Neuronal stem cell (in vitro differentiated cells): Measurements from ENCODE around the gene SH3D19.

Source experiments
- DNase-seq: peaks from one replicate; pipeline ENCODE4 v3.0.0-alpha.2; 2013; ENCODE audit warnings: low spot score
- H2AFZ ChIP-seq: one replicate; pipeline ENCODE4 v1.6.1; 2013; ENCODE audit warnings: mild to moderate bottlenecking, low read length, inconsistent platforms
- H2AK5ac ChIP-seq: 2 replicates; pipeline ENCODE4 v1.6.1; 2013; ENCODE audit warnings: low read depth, mild to moderate bottlenecking, inconsistent platforms, low read length, moderate library complexity, mixed read lengths
- H2BK120ac ChIP-seq: 2 replicates; pipeline ENCODE4 v1.6.1; 2013; ENCODE audit warnings: low read depth, mild to moderate bottlenecking, inconsistent platforms, low read length, moderate library complexity, mixed read lengths
- H2BK12ac ChIP-seq: one replicate; pipeline ENCODE4 v1.6.1; 2013; ENCODE audit warnings: low read length, inconsistent platforms
- H2BK15ac ChIP-seq: 2 replicates; pipeline ENCODE4 v1.6.1; 2013; ENCODE audit warnings: mild to moderate bottlenecking, low read length, inconsistent platforms, mixed read lengths
- H2BK5ac ChIP-seq: one replicate; pipeline ENCODE4 v1.6.1; 2013; ENCODE audit warnings: inconsistent platforms, mild to moderate bottlenecking, low read length, moderate library complexity
- H3K14ac ChIP-seq: one replicate; pipeline ENCODE4 v1.6.1; 2013; ENCODE audit warnings: low read length, inconsistent platforms
- H3K18ac ChIP-seq: 2 replicates; pipeline ENCODE4 v1.6.1; 2013; ENCODE audit warnings: low read length, inconsistent platforms
- H3K23ac ChIP-seq: 2 replicates; pipeline ENCODE4 v1.6.1; 2013; ENCODE audit warnings: low read depth, mild to moderate bottlenecking, mixed read lengths, low read length, inconsistent platforms; ENCODE audit not compliant: poor library complexity
- H3K27ac ChIP-seq: replicated peaks from 3 replicates; pipeline ENCODE4 v1.5.1; 2013; ENCODE audit warnings: low read length, inconsistent platforms
- H3K27me3 ChIP-seq, 3 experiments: 2 replicates each; pipeline ENCODE4 v1.6.1; 2013; ENCODE audit warnings: low read length in 3 of 3, mild to moderate bottlenecking in 2 of 3, inconsistent platforms in 1 of 3, low read depth in 1 of 3, mixed read lengths in 1 of 3, moderate library complexity in 1 of 3; ENCODE audit not compliant: control insufficient read depth in 3 of 3, insufficient read depth in 3 of 3
- H3K36me3 ChIP-seq, 2 donors: replicated peaks in 1 of 2; 2 replicates each; pipeline ENCODE4 v1.6.1; 2013; ENCODE audit warnings: low read length in 2 of 2; ENCODE audit not compliant: control insufficient read depth in 2 of 2, insufficient read depth in 2 of 2
- H3K4ac ChIP-seq: 2 replicates; pipeline ENCODE4 v1.6.1; 2013; ENCODE audit warnings: inconsistent platforms, mild to moderate bottlenecking, low read length, moderate library complexity
- H3K4me1 ChIP-seq, 2 donors: 1 replicate in 1 of 2; 2 replicates in 1 of 2; pipeline ENCODE4 v1.6.1; 2013; ENCODE audit warnings: low read length in 2 of 2, low read depth in 1 of 2; ENCODE audit not compliant: control insufficient read depth in 2 of 2, insufficient read depth in 1 of 2
- H3K4me2 ChIP-seq: one replicate; pipeline ENCODE4 v1.6.1; 2013; ENCODE audit warnings: mild to moderate bottlenecking, low read length, inconsistent platforms; ENCODE audit not compliant: insufficient read depth, poor library complexity, severe bottlenecking
- H3K4me3 ChIP-seq, 2 donors: 2 replicates each; pipeline ENCODE4 v1.5.1; 2013; ENCODE audit warnings: low read length in 2 of 2, mild to moderate bottlenecking in 2 of 2, inconsistent platforms in 1 of 2, moderate library complexity in 1 of 2
- H3K79me1 ChIP-seq: one replicate; pipeline ENCODE4 v1.6.1; 2013; ENCODE audit warnings: low read depth, mild to moderate bottlenecking, inconsistent platforms, low read length, moderate library complexity
- H3K9ac ChIP-seq: one replicate; pipeline ENCODE4 v1.6.1; 2013; ENCODE audit warnings: mild to moderate bottlenecking, low read depth, low read length, inconsistent platforms; ENCODE audit not compliant: poor library complexity
- H3K9me3 ChIP-seq, 2 donors: replicated peaks in 1 of 2; 2 replicates each; pipeline versions ENCODE3 to v1.6.1; 2013; ENCODE audit warnings: low read length in 2 of 2, mild to moderate bottlenecking in 2 of 2, inconsistent platforms in 1 of 2, low read depth in 1 of 2, mixed read lengths in 1 of 2, moderate library complexity in 1 of 2; ENCODE audit not compliant: control insufficient read depth in 2 of 2, insufficient read depth in 1 of 2
- H4K8ac ChIP-seq: one replicate; pipeline ENCODE4 v1.6.1; 2013; ENCODE audit warnings: low read depth, mild to moderate bottlenecking, inconsistent platforms, low read length, moderate library complexity
- H4K91ac ChIP-seq: one replicate; pipeline ENCODE4 v1.6.1; 2013; ENCODE audit warnings: low read length, low read depth, mild to moderate bottlenecking, inconsistent platforms; ENCODE audit not compliant: poor library complexity
- WGBS, 2 donors: extraction: QIAGEN DNeasy Blood & Tissue Kit; methylation state at CpG; one replicate each; pipeline ENCODE4 v1.1.7; 2013; ENCODE audit warnings: missing lambda C conversion rate in 2 of 2, mixed read lengths in 1 of 2; ENCODE audit not compliant: insufficient read length in 2 of 2, insufficient replicate concordance in 1 of 2; ENCODE audit errors: extremely low coverage in 2 of 2; 5-methylcytosine and 5-hydroxymethylcytosine counted together

Gene SH3D19

GRCh38 chr4:151206241-151207005 lies 119.0 kb downstream of the SH3D19 start:
- Histone ChIP-seq H3K79me1 (no peaks in the 10 kb centered on the region), H3K4ac (no peak overlapping the region), H3K27me3 (no peaks in the 10 kb centered on the region), H2BK120ac (no peak overlapping the region), H3K9me3 (no peaks in the 10 kb centered on the region), H3K4me3 (no peak overlapping the region), H3K27ac (no peak overlapping the region), H3K4me2 (no peak overlapping the region), H3K23ac (no peak overlapping the region), H4K8ac (peak overlapping the region; percentile 43), H2BK5ac (no peak overlapping the region), H2BK12ac (no peak overlapping the region), H3K4me1 (peaks cover 0 to 8% of the 10 kb centered on the region in 2 donors), H4K91ac (no peak overlapping the region), H3K14ac (no peak overlapping the region), H2BK15ac (no peak overlapping the region), H3K9ac (no peak overlapping the region), H3K18ac (no peak overlapping the region), H2AFZ (no peak overlapping the region), H3K36me3 (no peaks in the 10 kb centered on the region), H2AK5ac (no peak overlapping the region)
- DNase-seq: no peak
- WGBS, 2 donors: no CpG with 5 or more reads among the region's 3 CpGs

GRCh38 chr4:151205722-151206121 lies 119.7 kb downstream of the SH3D19 start:
- H3K23ac ChIP-seq: no peak overlapping the region
- H3K4me2 ChIP-seq: no peak overlapping the region
- H2AK5ac ChIP-seq: no peak overlapping the region
- WGBS, 2 donors: no CpG with 5 or more reads among the region's 1 CpG
- no peak overlapping the region for H2BK120ac ChIP-seq
- H3K9me3 ChIP-seq: no peaks in the 10 kb centered on the region
- H3K4me3 ChIP-seq: no peak overlapping the region
- no peak overlapping the region for H3K9ac ChIP-seq
- no peak overlapping the region for H2AFZ ChIP-seq
- H3K27me3 ChIP-seq: no peaks in the 10 kb centered on the region
- DNase-seq: no peak
- H4K8ac ChIP-seq: no peak overlapping the region
- no peak overlapping the region for H2BK12ac ChIP-seq
- H3K79me1 ChIP-seq: no peaks in the 10 kb centered on the region
- no peak overlapping the region for H3K27ac ChIP-seq
- H3K14ac ChIP-seq: no peak overlapping the region
- no peak overlapping the region for H2BK15ac ChIP-seq
- H3K4me1 ChIP-seq: peaks cover 0 to 8% of the 10 kb centered on the region in 2 donors
- H3K4ac ChIP-seq: no peak overlapping the region
- H4K91ac ChIP-seq: no peak overlapping the region
- no peak overlapping the region for H3K18ac ChIP-seq
- no peak overlapping the region for H2BK5ac ChIP-seq
- H3K36me3 ChIP-seq: no peaks in the 10 kb centered on the region

- no peaks in the 10 kb centered on the region for H3K79me1 ChIP-seq
- H3K27me3 ChIP-seq: no peaks in the 10 kb centered on the region
- H3K4me1 ChIP-seq: peaks cover 0 to 8% of the 10 kb centered on the region in 2 donors
- H3K14ac ChIP-seq: no peak overlapping the region
- whole genome bisulfite sequencing, 2 donors: no CpG with 5 or more reads among the region's 10 CpGs
- H3K23ac ChIP-seq: no peak overlapping the region
- no peak overlapping the region for H3K4ac ChIP-seq
- no peak overlapping the region for H3K27ac ChIP-seq
- no peak overlapping the region for H2BK5ac ChIP-seq
- H3K4me2 ChIP-seq: no peak overlapping the region
- H2AK5ac ChIP-seq: no peak overlapping the region
- H3K4me3 ChIP-seq: no peak overlapping the region
- no peaks in the 10 kb centered on the region for H3K9me3 ChIP-seq
- no peak for DNase-seq
- H2BK12ac ChIP-seq: no peak overlapping the region
- H3K18ac ChIP-seq: no peak overlapping the region
- H2BK120ac ChIP-seq: no peak overlapping the region
- no peak overlapping the region for H2BK15ac ChIP-seq
- no peaks in the 10 kb centered on the region for H3K36me3 ChIP-seq
- no peak overlapping the region for H3K9ac ChIP-seq
- no peak overlapping the region for H4K8ac ChIP-seq
- H2AFZ ChIP-seq: no peak overlapping the region
- H4K91ac ChIP-seq: no peak overlapping the region
These were observed 120.4 kb downstream of the SH3D19 start for GRCh38 chr4:151204925-151205524.

GRCh38 chr4:151202851-151203455 lies 122.5 kb downstream of the SH3D19 start:
- H3K4me3 ChIP-seq: no peak overlapping the region
- no peak overlapping the region for H2BK120ac ChIP-seq
- H3K27ac ChIP-seq: no peak overlapping the region
- H3K27me3 ChIP-seq: no peaks in the 10 kb centered on the region
- no peak for DNase-seq
- peaks cover 3 to 14% of the 10 kb centered on the region in 2 donors for H3K4me1 ChIP-seq
- WGBS, 2 donors: no CpG with 5 or more reads among the region's 6 CpGs
- H4K8ac ChIP-seq: no peak overlapping the region
- no peak overlapping the region for H4K91ac ChIP-seq
- H3K14ac ChIP-seq: no peak overlapping the region
- no peak overlapping the region for H3K9ac ChIP-seq
- H3K23ac ChIP-seq: no peak overlapping the region
- H3K9me3 ChIP-seq: no peaks in the 10 kb centered on the region
- no peak overlapping the region for H3K4ac ChIP-seq
- H2BK12ac ChIP-seq: no peak overlapping the region
- H2BK15ac ChIP-seq: no peak overlapping the region
- H3K18ac ChIP-seq: peak overlapping the region; percentile 59
- no peak overlapping the region for H3K4me2 ChIP-seq
- no peaks in the 10 kb centered on the region for H3K36me3 ChIP-seq
- no peak overlapping the region for H2AFZ ChIP-seq
- no peak overlapping the region for H2BK5ac ChIP-seq
- no peaks in the 10 kb centered on the region for H3K79me1 ChIP-seq
- H2AK5ac ChIP-seq: no peak overlapping the region
